ENCODE data around the gene ALDH1A1. TPM values are rescaled to one million over a fixed set of nuclear protein-coding genes. Genes with fewer than 3 reads are reported as not detected.

ALDH1A1 gene
- total and polyA plus RNA-seq, 2 of the 8 experiments (the other 6 are each of a cell fraction or from before 2014, with no cell fraction given), result 0.50 to 0.82 TPM

GRCh38 chr9:72954431-72955125 lies 1.7 kb upstream of the ALDH1A1 start (continued):
- TF ChIP-seq, protein P1, sequence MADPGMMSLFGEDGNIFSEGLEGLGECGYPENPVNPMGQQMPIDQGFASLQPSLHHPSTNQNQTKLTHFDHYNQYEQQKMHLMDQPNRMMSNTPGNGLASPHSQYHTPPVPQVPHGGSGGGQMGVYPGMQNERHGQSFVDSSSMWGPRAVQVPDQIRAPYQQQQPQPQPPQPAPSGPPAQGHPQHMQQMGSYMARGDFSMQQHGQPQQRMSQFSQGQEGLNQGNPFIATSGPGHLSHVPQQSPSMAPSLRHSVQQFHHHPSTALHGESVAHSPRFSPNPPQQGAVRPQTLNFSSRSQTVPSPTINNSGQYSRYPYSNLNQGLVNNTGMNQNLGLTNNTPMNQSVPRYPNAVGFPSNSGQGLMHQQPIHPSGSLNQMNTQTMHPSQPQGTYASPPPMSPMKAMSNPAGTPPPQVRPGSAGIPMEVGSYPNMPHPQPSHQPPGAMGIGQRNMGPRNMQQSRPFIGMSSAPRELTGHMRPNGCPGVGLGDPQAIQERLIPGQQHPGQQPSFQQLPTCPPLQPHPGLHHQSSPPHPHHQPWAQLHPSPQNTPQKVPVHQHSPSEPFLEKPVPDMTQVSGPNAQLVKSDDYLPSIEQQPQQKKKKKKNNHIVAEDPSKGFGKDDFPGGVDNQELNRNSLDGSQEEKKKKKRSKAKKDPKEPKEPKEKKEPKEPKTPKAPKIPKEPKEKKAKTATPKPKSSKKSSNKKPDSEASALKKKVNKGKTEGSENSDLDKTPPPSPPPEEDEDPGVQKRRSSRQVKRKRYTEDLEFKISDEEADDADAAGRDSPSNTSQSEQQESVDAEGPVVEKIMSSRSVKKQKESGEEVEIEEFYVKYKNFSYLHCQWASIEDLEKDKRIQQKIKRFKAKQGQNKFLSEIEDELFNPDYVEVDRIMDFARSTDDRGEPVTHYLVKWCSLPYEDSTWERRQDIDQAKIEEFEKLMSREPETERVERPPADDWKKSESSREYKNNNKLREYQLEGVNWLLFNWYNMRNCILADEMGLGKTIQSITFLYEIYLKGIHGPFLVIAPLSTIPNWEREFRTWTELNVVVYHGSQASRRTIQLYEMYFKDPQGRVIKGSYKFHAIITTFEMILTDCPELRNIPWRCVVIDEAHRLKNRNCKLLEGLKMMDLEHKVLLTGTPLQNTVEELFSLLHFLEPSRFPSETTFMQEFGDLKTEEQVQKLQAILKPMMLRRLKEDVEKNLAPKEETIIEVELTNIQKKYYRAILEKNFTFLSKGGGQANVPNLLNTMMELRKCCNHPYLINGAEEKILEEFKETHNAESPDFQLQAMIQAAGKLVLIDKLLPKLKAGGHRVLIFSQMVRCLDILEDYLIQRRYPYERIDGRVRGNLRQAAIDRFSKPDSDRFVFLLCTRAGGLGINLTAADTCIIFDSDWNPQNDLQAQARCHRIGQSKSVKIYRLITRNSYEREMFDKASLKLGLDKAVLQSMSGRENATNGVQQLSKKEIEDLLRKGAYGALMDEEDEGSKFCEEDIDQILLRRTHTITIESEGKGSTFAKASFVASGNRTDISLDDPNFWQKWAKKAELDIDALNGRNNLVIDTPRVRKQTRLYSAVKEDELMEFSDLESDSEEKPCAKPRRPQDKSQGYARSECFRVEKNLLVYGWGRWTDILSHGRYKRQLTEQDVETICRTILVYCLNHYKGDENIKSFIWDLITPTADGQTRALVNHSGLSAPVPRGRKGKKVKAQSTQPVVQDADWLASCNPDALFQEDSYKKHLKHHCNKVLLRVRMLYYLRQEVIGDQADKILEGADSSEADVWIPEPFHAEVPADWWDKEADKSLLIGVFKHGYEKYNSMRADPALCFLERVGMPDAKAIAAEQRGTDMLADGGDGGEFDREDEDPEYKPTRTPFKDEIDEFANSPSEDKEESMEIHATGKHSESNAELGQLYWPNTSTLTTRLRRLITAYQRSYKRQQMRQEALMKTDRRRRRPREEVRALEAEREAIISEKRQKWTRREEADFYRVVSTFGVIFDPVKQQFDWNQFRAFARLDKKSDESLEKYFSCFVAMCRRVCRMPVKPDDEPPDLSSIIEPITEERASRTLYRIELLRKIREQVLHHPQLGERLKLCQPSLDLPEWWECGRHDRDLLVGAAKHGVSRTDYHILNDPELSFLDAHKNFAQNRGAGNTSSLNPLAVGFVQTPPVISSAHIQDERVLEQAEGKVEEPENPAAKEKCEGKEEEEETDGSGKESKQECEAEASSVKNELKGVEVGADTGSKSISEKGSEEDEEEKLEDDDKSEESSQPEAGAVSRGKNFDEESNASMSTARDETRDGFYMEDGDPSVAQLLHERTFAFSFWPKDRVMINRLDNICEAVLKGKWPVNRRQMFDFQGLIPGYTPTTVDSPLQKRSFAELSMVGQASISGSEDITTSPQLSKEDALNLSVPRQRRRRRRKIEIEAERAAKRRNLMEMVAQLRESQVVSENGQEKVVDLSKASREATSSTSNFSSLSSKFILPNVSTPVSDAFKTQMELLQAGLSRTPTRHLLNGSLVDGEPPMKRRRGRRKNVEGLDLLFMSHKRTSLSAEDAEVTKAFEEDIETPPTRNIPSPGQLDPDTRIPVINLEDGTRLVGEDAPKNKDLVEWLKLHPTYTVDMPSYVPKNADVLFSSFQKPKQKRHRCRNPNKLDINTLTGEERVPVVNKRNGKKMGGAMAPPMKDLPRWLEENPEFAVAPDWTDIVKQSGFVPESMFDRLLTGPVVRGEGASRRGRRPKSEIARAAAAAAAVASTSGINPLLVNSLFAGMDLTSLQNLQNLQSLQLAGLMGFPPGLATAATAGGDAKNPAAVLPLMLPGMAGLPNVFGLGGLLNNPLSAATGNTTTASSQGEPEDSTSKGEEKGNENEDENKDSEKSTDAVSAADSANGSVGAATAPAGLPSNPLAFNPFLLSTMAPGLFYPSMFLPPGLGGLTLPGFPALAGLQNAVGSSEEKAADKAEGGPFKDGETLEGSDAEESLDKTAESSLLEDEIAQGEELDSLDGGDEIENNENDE (IDR thresholded peaks at IDR 0.05; ENCODE audit: insufficient replicate concordance, low read length), result no peak
- no peak for TF ChIP-seq SP2 (IDR thresholded peaks at IDR 0.05; ENCODE audit: low read length)
- TF ChIP-seq CREB1 (IDR thresholded peaks at IDR 0.05), result no peak
- no peak for TF ChIP-seq YY1 (IDR thresholded peaks at IDR 0.05; ENCODE audit: low read depth, low read length)
- no peak for TF ChIP-seq CBX8 (IDR thresholded peaks at IDR 0.05; ENCODE audit: borderline replicate concordance, low read depth, low read length)
- TF ChIP-seq SRF (IDR thresholded peaks at IDR 0.05; ENCODE audit: low read depth, low read length), result no peak
- no peak for TF ChIP-seq SP1 (IDR thresholded peaks at IDR 0.05; ENCODE audit: low read depth, low read length)
- TF ChIP-seq POU5F1 (IDR thresholded peaks at IDR 0.05; ENCODE audit: low read depth, low read length), result no peak
- no peak for TF ChIP-seq TAF7 (optimal IDR thresholded peaks at IDR 0.05; ENCODE audit: borderline replicate concordance, low read depth, low read length)
- no peak for TF ChIP-seq NANOG (IDR thresholded peaks at IDR 0.05; ENCODE audit: insufficient read depth, low read depth, low read length, poor library complexity, severe bottlenecking)

Data from H1 (cell line).